NCI-H748 treated with DMSO at 0.1 percent for 48 hours (cell line): ENCODE results near the gene PTPRE.
A peak's percentile ranks its signal among the peaks of the same experiment; 100 is the strongest.

Experiments used
- DNase-seq: peaks from one replicate; lab custom pipeline; 2025; lab: John Stamatoyannopoulos, UW

PTPRE gene

GRCh38 chr10:127906548-127907377 is at the start of gene PTPRE:
Gene PTPRE (plus strand): TSS chr10:127907103. CDS start chr10:128040882, 133,779 bp downstream.
- DNase-seq = no peak

GRCh38 chr10:127860592-127860991 is 46.3 kb upstream of the PTPRE start:
- DNase-seq = no peak

- DNase-seq = no peak
Observed at GRCh38 chr10:127863231-127863825, 43.6 kb upstream of the PTPRE start.

GRCh38 chr10:127866276-127867013 is 40.5 kb upstream of the PTPRE start:
- no peak for DNase-seq

GRCh38 chr10:127867805-127868204 is 39.1 kb upstream of the PTPRE start:
- DNase-seq = no peak

- DNase-seq = no peak
Observed at GRCh38 chr10:127869329-127869728, 37.6 kb upstream of the PTPRE start.

- no peak for DNase-seq
Observed at GRCh38 chr10:127871631-127872010, 35.3 kb upstream of the PTPRE start.

- peak; percentile 1 for DNase-seq
Observed at GRCh38 chr10:127872011-127872761, 34.7 kb upstream of the PTPRE start.

- DNase-seq = no peak
Observed at GRCh38 chr10:127872871-127873600, 33.9 kb upstream of the PTPRE start.

- DNase-seq = no peak
Observed at GRCh38 chr10:127873901-127874470, 32.9 kb upstream of the PTPRE start.

- no peak for DNase-seq
Observed at GRCh38 chr10:127874671-127875448, 32.0 kb upstream of the PTPRE start.

- no peak for DNase-seq
Observed at GRCh38 chr10:127875449-127875765, 31.5 kb upstream of the PTPRE start.

GRCh38 chr10:127875916-127876315 is 31.0 kb upstream of the PTPRE start:
- DNase-seq = no peak

GRCh38 chr10:127877116-127877515 is 29.8 kb upstream of the PTPRE start:
- no peak for DNase-seq

GRCh38 chr10:127877699-127878098 is 29.2 kb upstream of the PTPRE start:
- DNase-seq = no peak

- no peak for DNase-seq
Observed at GRCh38 chr10:127878475-127879055, 28.3 kb upstream of the PTPRE start.

GRCh38 chr10:127880557-127880956 is 26.3 kb upstream of the PTPRE start:
- DNase-seq = no peak

GRCh38 chr10:127881262-127881661 is 25.6 kb upstream of the PTPRE start:
- no peak for DNase-seq

- DNase-seq = no peak
Observed at GRCh38 chr10:127882391-127882790, 24.5 kb upstream of the PTPRE start.

- DNase-seq = no peak
Observed at GRCh38 chr10:127882801-127883459, 24.0 kb upstream of the PTPRE start.
